Pancreas (tissue), 10 donors: ENCODE data around the gene SHCBP1L. TPM values are rescaled to one million over a fixed set of nuclear protein-coding genes. Genes with fewer than 3 reads are reported as not detected.

Experiments
- ATAC-seq, 4 donors: fragments of 200-7000 bp; cut with Tn5 transposase; one replicate each; pipeline versions ENCODE4 v1.8.0 to v1.9.1; 2020; ENCODE audit warnings: mild to moderate bottlenecking in 4 of 4, moderate library complexity in 4 of 4
- DNase-seq, 6 donors: peaks; one replicate each; pipeline ENCODE4 v3.0.0-alpha.2; 2020
- FAIRE-seq: peaks from 2 replicates; lab custom pipeline; 2012; peaks lifted over from hg19 to GRCh38; lab: Jason Lieb, UNC
- H3K27ac ChIP-seq, 4 donors: fragments of 200-600 bp; sonication (generic); 1 replicate in 3 of 4; 2 replicates in 1 of 4; pipeline versions ENCODE4 v1.5.0 to v1.8.0; 2020
- H3K27me3 ChIP-seq, 4 donors: fragments of 200-600 bp; one replicate each; pipeline ENCODE4 v1.8.0; 2021
- H3K36me3 ChIP-seq, 3 donors: fragments of 200-600 bp; sonication (generic) in 1 of 3; one replicate each; pipeline versions ENCODE4 v1.5.0 to v1.8.0; 2020 to 2021
- H3K4me1 ChIP-seq, 3 donors: fragments of 200-600 bp; one replicate each; pipeline ENCODE4 v1.8.0; 2021
- H3K4me3 ChIP-seq, 4 donors: fragments of 200-600 bp; sonication (generic) in 2 of 4; one replicate each; pipeline versions ENCODE4 v1.5.0 to v1.8.0; 2020 to 2021
- H3K9me3 ChIP-seq, 4 donors: fragments of 200-600 bp; one replicate each; pipeline ENCODE4 v1.8.0; 2021
- CTCF ChIP-seq, 4 donors: fragments of 200-600 bp; sonication (generic) in 3 of 4; IDR thresholded peaks; one replicate each; pipeline versions ENCODE4 v1.5.0 to v1.8.0; 2021; ENCODE audit warnings: antibody characterized with exemption in 4 of 4
- WGBS, 2 donors: extraction: QIAGEN DNeasy Blood & Tissue Kit; methylation state at CpG; one replicate each; pipeline ENCODE4 v1.1.7; 2013; 5-methylcytosine and 5-hydroxymethylcytosine counted together
- intact Hi-C, 3 donors: fragments of 100-400 bp; cut with DNase I; formaldehyde crosslinking; loops; one replicate each; pipeline versions ENCODE4 v1.11.1 to v1.14.2; 2022
- polyA plus RNA-seq, 2 donors: library from polyadenylated mRNA; stranded (reverse); fragments of 200-250 nt; gene quantifications; one replicate each; pipeline ENCODE4 v1.2.3, GENCODE V29; 2013
- total RNA-seq, 6 donors: library from RNA; stranded (reverse); fragmentation: NEBNext Ultra II Directional in 4 of 6; extraction: Animal tissue kit (Norgen Biotek cat#: 25700) in 4 of 6; gene quantifications; one replicate each; pipeline versions ENCODE4 v1.2.1 to v1.2.4, GENCODE V29; 2021 to 2023
- donor health status: healthy with polysubstance abuse.
- donor health status: DM: no; HTN: no; CAD: no; lungs with moderate emphysema.
- donor health status: DM: no; HTN: no; CAD: no.
- donor health status: control.
- donor health status: control.
- donor health status: Bipolar disorder and iron deficiency.
- donor health status: DM: yes; HTN: yes; CAD: no.
- donor health status: DM: no; HTN: no; CAD: no.
- donor health status: DM: no; HTN: no; CAD: no.
- donor health status: DM: yes; HTN: yes; CAD: no.

Gene SHCBP1L
- total and polyA plus RNA-seq, 8 donors, result not detected

GRCh38 chr1:182886985-182887384 is 66.0 kb downstream of the SHCBP1L start:
- 98% methylated on average over 11 of the region's 11 CpGs for WGBS, 2 donors
- H3K27me3 ChIP-seq, result no peaks in the 10 kb centered on the region
- intact Hi-C loops, result no loop called here
- DNase-seq (no peak), ATAC-seq (no peak), FAIRE-seq (no peak)
- H3K27ac ChIP-seq, result no peak overlapping the region
- H3K4me1 ChIP-seq, result no peaks in the 10 kb centered on the region
- peaks cover 0 to 63% (median 58%) of the 10 kb centered on the region in 3 donors for H3K36me3 ChIP-seq
- no peak overlapping the region for H3K4me3 ChIP-seq
- no peaks in the 10 kb centered on the region for H3K9me3 ChIP-seq
- no peak for TF ChIP-seq CTCF (IDR thresholded peaks at IDR 0.05)

- Histone ChIP-seq H3K9me3 (no peaks in the 10 kb centered on the region), H3K4me3 (no peak overlapping the region), H3K27me3 (no peaks in the 10 kb centered on the region), H3K27ac (no peak overlapping the region), H3K36me3 (peaks cover 0 to 77% (median 70%) of the 10 kb centered on the region in 3 donors), H3K4me1 (no peaks in the 10 kb centered on the region)
- 94 to 95% methylated on average over 3 of the region's 3 CpGs for WGBS, 2 donors
- no peak for TF ChIP-seq CTCF (IDR thresholded peaks at IDR 0.05)
- intact Hi-C loops, result no loop called here
- FAIRE-seq (no peak), ATAC-seq (no peak), DNase-seq (no peak)
Observed at GRCh38 chr1:182885591-182885990, 67.4 kb downstream of the SHCBP1L start.

GRCh38 chr1:182884872-182885271 is 68.1 kb downstream of the SHCBP1L start:
- H3K27me3 ChIP-seq, result no peaks in the 10 kb centered on the region
- no peak for ATAC-seq
- no peak for DNase-seq
- peaks cover 0 to 82% (median 77%) of the 10 kb centered on the region in 3 donors for H3K36me3 ChIP-seq
- no peak overlapping the region for H3K4me3 ChIP-seq
- no peaks in the 10 kb centered on the region for H3K9me3 ChIP-seq
- H3K27ac ChIP-seq, result no peak overlapping the region
- no peak for TF ChIP-seq CTCF (IDR thresholded peaks at IDR 0.05)
- intact Hi-C loops, result no loop called here
- FAIRE-seq, result no peak
- H3K4me1 ChIP-seq, result no peaks in the 10 kb centered on the region

GRCh38 chr1:182877842-182878241 is 75.1 kb downstream of the SHCBP1L start:
- Histone ChIP-seq H3K4me3 (no peak overlapping the region), H3K36me3 (peaks cover 0 to 99% (median 59%) of the 10 kb centered on the region in 3 donors), H3K27ac (no peak overlapping the region), H3K27me3 (no peaks in the 10 kb centered on the region), H3K4me1 (no peaks in the 10 kb centered on the region), H3K9me3 (no peaks in the 10 kb centered on the region)
- no peak for FAIRE-seq
- intact Hi-C loops, result no loop called here
- 90 to 91% methylated on average over 7 of the region's 7 CpGs for WGBS, 2 donors
- no peak for ATAC-seq
- no peak for TF ChIP-seq CTCF (IDR thresholded peaks at IDR 0.05)
- no peak for DNase-seq

- no peak for DNase-seq
Observed at GRCh38 chr1:182877331-182877730, 75.6 kb downstream of the SHCBP1L start.

More at GRCh38 chr1:182877331-182877730, 75.6 kb downstream of the SHCBP1L start:
- peaks cover 0 to 99% (median 56%) of the 10 kb centered on the region in 3 donors for H3K36me3 ChIP-seq
- H3K9me3 ChIP-seq, result no peaks in the 10 kb centered on the region
- FAIRE-seq (no peak), ATAC-seq (no peak)
- no peak overlapping the region for H3K27ac ChIP-seq
- TF ChIP-seq CTCF (IDR thresholded peaks at IDR 0.05), result no peak
- intact Hi-C loops, result no loop called here
- no peaks in the 10 kb centered on the region for H3K4me1 ChIP-seq
- no peaks in the 10 kb centered on the region for H3K27me3 ChIP-seq
- H3K4me3 ChIP-seq, result no peak overlapping the region
